ENCODE results near the gene CEACAM7.

DNA sequence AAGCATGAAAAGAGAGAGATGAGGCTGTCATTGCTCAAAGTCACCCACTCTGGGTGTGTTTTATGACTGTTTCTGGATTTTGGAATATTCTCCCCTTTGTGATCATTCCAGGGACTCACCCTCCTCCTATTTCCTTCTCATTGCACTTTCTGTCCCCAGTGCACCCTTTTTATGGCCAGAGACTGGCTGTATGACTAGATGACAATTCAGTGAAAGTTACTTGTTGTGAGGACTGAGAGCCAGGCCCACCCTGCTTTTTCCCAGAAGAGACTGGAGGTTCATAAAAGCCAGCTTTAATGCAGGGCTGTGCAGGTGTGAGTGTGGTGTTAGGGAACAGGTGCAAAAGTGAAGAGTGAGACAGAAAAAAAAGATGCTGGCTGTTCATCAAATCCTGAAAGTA is 17.3 kb downstream of the CEACAM7 start:
- no peak for TF ChIP-seq POLR2A (IDR thresholded peaks at IDR 0.05)
- TF ChIP-seq, protein P1, sequence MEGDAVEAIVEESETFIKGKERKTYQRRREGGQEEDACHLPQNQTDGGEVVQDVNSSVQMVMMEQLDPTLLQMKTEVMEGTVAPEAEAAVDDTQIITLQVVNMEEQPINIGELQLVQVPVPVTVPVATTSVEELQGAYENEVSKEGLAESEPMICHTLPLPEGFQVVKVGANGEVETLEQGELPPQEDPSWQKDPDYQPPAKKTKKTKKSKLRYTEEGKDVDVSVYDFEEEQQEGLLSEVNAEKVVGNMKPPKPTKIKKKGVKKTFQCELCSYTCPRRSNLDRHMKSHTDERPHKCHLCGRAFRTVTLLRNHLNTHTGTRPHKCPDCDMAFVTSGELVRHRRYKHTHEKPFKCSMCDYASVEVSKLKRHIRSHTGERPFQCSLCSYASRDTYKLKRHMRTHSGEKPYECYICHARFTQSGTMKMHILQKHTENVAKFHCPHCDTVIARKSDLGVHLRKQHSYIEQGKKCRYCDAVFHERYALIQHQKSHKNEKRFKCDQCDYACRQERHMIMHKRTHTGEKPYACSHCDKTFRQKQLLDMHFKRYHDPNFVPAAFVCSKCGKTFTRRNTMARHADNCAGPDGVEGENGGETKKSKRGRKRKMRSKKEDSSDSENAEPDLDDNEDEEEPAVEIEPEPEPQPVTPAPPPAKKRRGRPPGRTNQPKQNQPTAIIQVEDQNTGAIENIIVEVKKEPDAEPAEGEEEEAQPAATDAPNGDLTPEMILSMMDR (IDR thresholded peaks at IDR 0.05) = no peak

Data from sigmoid colon (tissue), 3 donors.